ENCODE results near the gene SLC2A8.

DNA sequence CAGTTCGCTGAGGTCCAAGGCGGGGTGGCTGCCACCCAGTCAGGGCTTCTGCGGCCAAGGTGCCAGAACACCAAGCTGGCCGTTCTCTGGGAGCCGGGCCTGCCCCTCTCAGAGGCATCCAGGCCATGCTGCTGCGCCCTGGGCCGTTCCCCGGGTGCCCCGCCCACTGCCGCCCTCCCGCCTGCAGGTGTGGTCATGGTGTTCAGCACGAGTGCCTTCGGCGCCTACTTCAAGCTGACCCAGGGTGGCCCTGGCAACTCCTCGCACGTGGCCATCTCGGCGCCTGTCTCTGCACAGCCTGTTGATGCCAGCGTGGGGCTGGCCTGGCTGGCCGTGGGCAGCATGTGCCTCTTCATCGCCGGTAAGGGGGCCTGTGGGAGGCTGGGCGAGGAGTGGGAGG is 7.7 kb downstream of the SLC2A8 start:
- TF ChIP-seq, protein P1, sequence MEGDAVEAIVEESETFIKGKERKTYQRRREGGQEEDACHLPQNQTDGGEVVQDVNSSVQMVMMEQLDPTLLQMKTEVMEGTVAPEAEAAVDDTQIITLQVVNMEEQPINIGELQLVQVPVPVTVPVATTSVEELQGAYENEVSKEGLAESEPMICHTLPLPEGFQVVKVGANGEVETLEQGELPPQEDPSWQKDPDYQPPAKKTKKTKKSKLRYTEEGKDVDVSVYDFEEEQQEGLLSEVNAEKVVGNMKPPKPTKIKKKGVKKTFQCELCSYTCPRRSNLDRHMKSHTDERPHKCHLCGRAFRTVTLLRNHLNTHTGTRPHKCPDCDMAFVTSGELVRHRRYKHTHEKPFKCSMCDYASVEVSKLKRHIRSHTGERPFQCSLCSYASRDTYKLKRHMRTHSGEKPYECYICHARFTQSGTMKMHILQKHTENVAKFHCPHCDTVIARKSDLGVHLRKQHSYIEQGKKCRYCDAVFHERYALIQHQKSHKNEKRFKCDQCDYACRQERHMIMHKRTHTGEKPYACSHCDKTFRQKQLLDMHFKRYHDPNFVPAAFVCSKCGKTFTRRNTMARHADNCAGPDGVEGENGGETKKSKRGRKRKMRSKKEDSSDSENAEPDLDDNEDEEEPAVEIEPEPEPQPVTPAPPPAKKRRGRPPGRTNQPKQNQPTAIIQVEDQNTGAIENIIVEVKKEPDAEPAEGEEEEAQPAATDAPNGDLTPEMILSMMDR (IDR thresholded peaks at IDR 0.05) = no peak
- TF ChIP-seq POLR2A (IDR thresholded peaks at IDR 0.05) = no peak

All from Peyer's patch (tissue), 4 donors.